Fibroblast of lung (primary cell): ENCODE measurements around the gene SENP7. TPM values are rescaled to one million over a fixed set of nuclear protein-coding genes. Genes with fewer than 3 reads are reported as not detected.

Experiments
- DNase-seq, 2 donors: peaks; one replicate each; pipeline versions ENCODE4 v3.0.0 to v3.0.0-alpha.2; 2010; ENCODE audit warnings: low read depth in 2 of 2
- H2AFZ ChIP-seq: 2 replicates; pipeline ENCODE4 v1.5.1; 2012; ENCODE audit warnings: low read length, control low read depth, inconsistent platforms
- H3K27ac ChIP-seq: 2 replicates; pipeline ENCODE4 v1.5.1; 2011; ENCODE audit warnings: low read length, control low read depth; ENCODE audit not compliant: insufficient read depth
- H3K27me3 ChIP-seq: 2 replicates; pipeline ENCODE4 v1.5.1; 2011; ENCODE audit warnings: mild to moderate bottlenecking, low read length; ENCODE audit not compliant: control insufficient read depth, insufficient read depth
- H3K36me3 ChIP-seq: 2 replicates; pipeline ENCODE4 v1.5.1; 2011; ENCODE audit warnings: low read length; ENCODE audit not compliant: control insufficient read depth, insufficient read depth
- H3K4me1 ChIP-seq: 2 replicates; pipeline ENCODE4 v1.5.1; 2011; ENCODE audit warnings: low read length; ENCODE audit not compliant: control insufficient read depth, insufficient read depth; ENCODE audit errors: extremely low read depth
- H3K4me2 ChIP-seq: 2 replicates; pipeline ENCODE4 v1.5.1; 2011; ENCODE audit warnings: low read length, control low read depth; ENCODE audit not compliant: insufficient read depth; ENCODE audit errors: extremely low read depth
- H3K4me3 ChIP-seq, 4 experiments: fragments of 200-600 bp in 1 of 4; sonication (generic) in 1 of 4; replicated peaks in 1 of 4; 2 replicates each; pipeline ENCODE4 v1.5.1; 2011 to 2016; ENCODE audit warnings: low read length in 4 of 4, low read depth in 3 of 4, mild to moderate bottlenecking in 3 of 4, control low read depth in 2 of 4, inconsistent platforms in 1 of 4, mixed read lengths in 1 of 4; ENCODE audit not compliant: insufficient read depth in 1 of 4; ENCODE audit errors: control extremely low read depth in 1 of 4
- H3K79me2 ChIP-seq: 2 replicates; pipeline ENCODE4 v1.5.1; 2012; ENCODE audit warnings: mild to moderate bottlenecking, low read length, inconsistent platforms; ENCODE audit not compliant: control insufficient read depth, insufficient read depth
- H3K9ac ChIP-seq: 2 replicates; pipeline ENCODE4 v1.5.1; 2011; ENCODE audit warnings: mild to moderate bottlenecking, low read length, control low read depth; ENCODE audit not compliant: insufficient read depth
- H3K9me3 ChIP-seq: 2 replicates; pipeline ENCODE4 v1.5.1; 2012; ENCODE audit warnings: low read depth, low read length; ENCODE audit not compliant: control insufficient read depth, insufficient read depth
- H4K20me1 ChIP-seq: 2 replicates; pipeline ENCODE4 v1.5.1; 2011; ENCODE audit warnings: low read length; ENCODE audit not compliant: control insufficient read depth, insufficient read depth; ENCODE audit errors: extremely low read depth
- CTCF ChIP-seq, 2 donors: IDR thresholded peaks in 1 of 2; conservative IDR thresholded peaks in 1 of 2; 1 replicate in 1 of 2; 2 replicates in 1 of 2; pipeline ENCODE4 v1.5.1; 2011 to 2012; ENCODE audit warnings: low read length in 2 of 2, control low read depth in 1 of 2, inconsistent platforms in 1 of 2, low read depth in 1 of 2, mild to moderate bottlenecking in 1 of 2
- EZH2 ChIP-seq: IDR thresholded peaks from 2 replicates; pipeline ENCODE4 v1.5.1; 2012; ENCODE audit warnings: low read length, control low read depth, mild to moderate bottlenecking; ENCODE audit errors: missing control alignments
- polyA plus RNA-seq, 2 donors: library from polyadenylated mRNA; depleted of rRNA in 1 of 2; stranded (reverse) in 1 of 2; unstranded in 1 of 2; fragments of >200 nt; gene quantifications; 2 replicates each; pipeline ENCODE4 v1.2.1, GENCODE V29; 2011 to 2012; ENCODE audit warnings: missing spikeins in 1 of 2
- total RNA-seq: library from RNA; depleted of rRNA; stranded (reverse); fragments of >200 nt; gene quantifications from 2 replicates; pipeline ENCODE4 v1.2.1, GENCODE V29; 2014

SENP7 gene
- total and polyA plus RNA-seq, 2 donors (not counting 1 experiment from before 2014, with no cell fraction given), result 7.2 to 16.5 TPM

GRCh38 chr3:101292027-101292426, 221.0 kb downstream of the SENP7 start:
- Histone ChIP-seq H3K4me3 (no peak overlapping the region), H3K27ac (no peak overlapping the region), H2AFZ (no peak overlapping the region), H3K9ac (no peak overlapping the region), H3K4me2 (no peak overlapping the region), H3K36me3 (no peaks in the 10 kb centered on the region), H3K4me1 (no peaks in the 10 kb centered on the region), H3K9me3 (no peaks in the 10 kb centered on the region), H3K27me3 (no peaks in the 10 kb centered on the region), H4K20me1 (no peaks in the 10 kb centered on the region), H3K79me2 (no peaks in the 10 kb centered on the region)
- TF ChIP-seq EZH2 (no peak), CTCF (conservative IDR thresholded peaks at IDR 0.05 in 1 of 2, IDR thresholded peaks at IDR 0.05 in 1 of 2; ENCODE audit: low read depth in 1 of 2, low read length in 2 of 2) (no peak)
- peak; percentile 33 to 53 for DNase-seq

- no peaks in the 10 kb centered on the region for H4K20me1 ChIP-seq
- H3K36me3 ChIP-seq, result no peaks in the 10 kb centered on the region
- no peak overlapping the region for H3K27ac ChIP-seq
- H3K9ac ChIP-seq, result no peak overlapping the region
- H3K4me3 ChIP-seq, result no peak overlapping the region
- H3K4me2 ChIP-seq, result no peak overlapping the region
- H3K79me2 ChIP-seq, result no peaks in the 10 kb centered on the region
- TF ChIP-seq CTCF (conservative IDR thresholded peaks at IDR 0.05 in 1 of 2, IDR thresholded peaks at IDR 0.05 in 1 of 2; ENCODE audit: low read depth in 1 of 2, low read length in 2 of 2) (no peak), EZH2 (no peak)
- H3K4me1 ChIP-seq, result no peaks in the 10 kb centered on the region
- no peaks in the 10 kb centered on the region for H3K27me3 ChIP-seq
- no peaks in the 10 kb centered on the region for H3K9me3 ChIP-seq
- no peak overlapping the region for H2AFZ ChIP-seq
- no peak for DNase-seq
These were observed 224.7 kb downstream of the SENP7 start for GRCh38 chr3:101288294-101288693.

GRCh38 chr3:101284757-101285156, 228.3 kb downstream of the SENP7 start:
- no peaks in the 10 kb centered on the region for H3K79me2 ChIP-seq
- no peak overlapping the region for H2AFZ ChIP-seq
- H4K20me1 ChIP-seq, result no peaks in the 10 kb centered on the region
- H3K27ac ChIP-seq, result no peak overlapping the region
- no peaks in the 10 kb centered on the region for H3K27me3 ChIP-seq
- no peaks in the 10 kb centered on the region for H3K36me3 ChIP-seq
- H3K4me2 ChIP-seq, result no peak overlapping the region
- H3K9ac ChIP-seq, result no peak overlapping the region
- H3K9me3 ChIP-seq, result no peaks in the 10 kb centered on the region
- H3K4me3 ChIP-seq, result no peak overlapping the region
- no peak for DNase-seq
- H3K4me1 ChIP-seq, result no peaks in the 10 kb centered on the region
- TF ChIP-seq EZH2, result no peak
- no peak for TF ChIP-seq CTCF (conservative IDR thresholded peaks at IDR 0.05 in 1 of 2, IDR thresholded peaks at IDR 0.05 in 1 of 2; ENCODE audit: low read depth in 1 of 2, low read length in 2 of 2)
